HuH-7 (cell line): ENCODE results near the gene GNPDA1.
"Not testable (repeated sequence)": the region's sequence is repeated elsewhere in the genome, so short reads cannot be mapped to it uniquely, and the experiment has no call there.

Experiments used
- DNase-seq: peaks from one replicate; pipeline ENCODE4 v3.0.0; 2011; ENCODE audit warnings: low spot score

GNPDA1 gene

DNA sequence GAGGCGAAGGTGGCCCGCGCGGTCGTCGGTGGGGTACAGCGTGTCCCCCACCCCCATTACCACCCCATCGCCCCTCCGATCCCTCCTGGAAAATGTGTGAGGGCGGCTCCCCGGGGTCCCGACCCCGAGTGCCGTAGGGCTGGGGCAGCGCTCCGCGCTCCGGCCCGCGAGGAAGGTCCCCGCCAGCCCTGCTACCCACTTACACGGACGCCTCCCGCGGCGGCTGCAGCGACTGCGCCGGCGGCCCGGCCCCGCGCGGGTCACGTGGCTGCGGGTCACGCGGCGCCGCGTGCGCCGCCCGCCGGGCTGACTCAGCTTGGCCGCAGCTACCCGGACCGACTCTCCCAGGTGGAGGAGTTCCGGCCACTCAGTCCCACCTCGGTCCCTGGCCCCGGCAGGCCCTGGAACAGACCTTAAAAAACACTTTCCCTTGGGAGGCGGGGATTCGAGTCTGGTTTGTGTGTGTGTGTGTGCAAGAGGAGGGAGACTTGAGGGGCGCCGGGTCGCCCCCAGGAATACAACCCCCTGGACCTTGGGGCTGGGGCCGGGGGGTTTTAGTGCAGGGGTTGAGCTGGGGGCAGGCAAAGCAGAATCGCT, at the start of gene GNPDA1:
Gene GNPDA1, minus strand, starts transcription at position 236 of the 597 bp plus-strand sequence. CDS start 992 bp downstream, outside the sequence.
- peak; percentile 81 for DNase-seq

DNA sequence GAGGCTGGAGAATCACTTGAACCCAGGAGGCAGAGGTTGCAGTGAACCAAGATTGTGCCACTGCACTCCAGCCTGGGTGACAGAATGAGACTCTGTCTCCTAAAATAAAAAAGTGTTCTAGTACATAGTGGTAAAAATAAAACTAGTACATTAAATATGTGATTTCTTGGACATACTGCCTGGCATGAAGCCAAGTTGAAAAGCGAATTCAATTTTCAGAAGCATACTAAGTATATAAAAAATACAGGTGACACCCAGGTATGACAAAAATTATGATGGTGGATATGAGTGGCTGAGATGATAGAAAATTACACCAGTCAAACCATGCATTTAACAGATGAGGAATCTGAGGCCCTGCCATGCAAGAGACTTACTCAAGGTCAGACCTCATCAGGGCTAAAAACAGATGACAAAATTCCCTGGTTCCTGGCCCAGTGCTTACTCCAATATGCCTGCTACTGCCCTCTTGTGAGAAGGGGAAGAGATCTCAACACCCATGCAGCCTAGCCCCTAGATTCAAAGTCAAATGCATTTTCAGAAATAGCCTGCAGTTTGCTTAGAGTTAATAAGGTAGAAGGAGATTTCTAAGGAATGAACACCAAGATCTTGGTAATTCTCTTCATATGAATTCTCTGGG, 46.6 kb upstream of the GNPDA1 start:
- DNase-seq: no peak

DNA sequence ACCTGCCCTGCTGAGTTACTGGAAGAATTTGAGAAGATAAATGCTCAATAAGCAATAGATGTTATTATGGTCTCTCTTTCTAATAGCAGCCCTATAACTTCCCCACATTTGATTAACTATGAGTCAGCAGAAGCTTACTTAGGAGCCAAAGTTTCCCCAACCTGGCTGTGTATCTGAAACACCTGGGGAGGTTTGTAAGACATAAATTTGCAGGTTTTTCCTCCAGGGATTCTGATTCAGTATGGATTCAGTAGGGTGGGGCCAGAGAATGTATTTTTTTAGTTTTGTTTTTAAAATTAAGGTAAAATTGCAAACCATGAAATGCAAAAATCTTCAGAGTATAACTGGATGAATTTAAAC, 44.9 kb upstream of the GNPDA1 start:
- no peak for DNase-seq

DNA sequence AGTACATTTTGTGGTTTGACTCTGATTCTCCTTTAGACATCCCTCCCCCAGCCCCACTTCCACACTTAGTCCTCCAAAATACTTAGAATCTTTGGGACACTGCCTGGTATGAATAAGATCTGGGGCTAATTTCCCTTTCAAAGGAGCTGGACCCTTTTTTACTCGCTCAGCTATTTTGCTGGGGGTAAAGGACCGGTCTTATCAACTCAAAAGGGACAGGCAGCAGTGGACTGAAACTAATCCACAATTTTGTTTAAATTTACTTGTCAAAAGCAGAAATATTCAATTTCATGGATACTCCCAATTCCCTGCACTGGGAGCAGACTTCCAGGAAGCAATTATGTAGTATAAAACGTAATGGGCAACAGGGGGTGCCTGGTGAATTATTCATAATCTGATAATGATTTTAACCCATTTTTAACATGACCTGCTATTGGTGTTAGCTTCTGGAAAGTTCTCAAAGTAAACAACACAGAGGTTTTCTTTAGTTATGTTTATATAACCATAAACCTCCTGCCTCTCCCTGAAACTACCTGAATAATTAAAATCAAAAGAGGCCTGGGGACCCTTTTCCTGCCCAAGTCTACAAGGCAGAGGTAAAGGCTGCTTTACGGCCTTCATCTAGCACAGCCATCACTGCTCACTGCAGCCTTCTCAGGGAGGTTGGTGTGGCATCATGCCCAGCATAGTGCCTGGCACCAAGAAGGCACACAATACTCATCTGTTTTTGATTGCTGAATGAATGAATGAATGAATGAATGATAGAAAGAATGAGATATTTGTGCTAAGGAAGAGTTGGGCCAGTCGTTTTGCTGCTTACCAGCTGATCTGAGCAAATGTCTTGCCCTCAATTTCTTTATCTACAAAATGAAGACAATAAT, 44.2 kb upstream of the GNPDA1 start:
- DNase-seq: no peak

DNA sequence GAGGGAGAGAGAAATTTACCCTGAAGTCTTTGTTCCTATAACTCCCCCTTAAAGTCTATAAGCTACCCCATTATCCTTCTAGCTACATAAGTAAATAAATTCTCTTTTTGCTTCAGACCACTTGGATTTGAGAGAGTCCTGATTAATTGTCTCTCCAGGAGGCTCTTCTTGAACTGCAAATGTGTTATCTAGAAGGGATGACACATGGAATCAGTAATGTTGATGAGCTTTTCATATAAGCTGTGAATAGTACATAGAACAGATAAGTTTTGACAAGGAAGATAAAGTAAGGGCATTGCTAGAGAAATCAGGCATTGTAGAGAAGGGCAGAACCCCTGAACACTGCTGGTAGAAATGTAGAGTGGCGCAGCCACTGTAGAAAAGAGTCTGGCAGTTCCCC, 42.5 kb upstream of the GNPDA1 start:
- DNase-seq: no peak

DNA sequence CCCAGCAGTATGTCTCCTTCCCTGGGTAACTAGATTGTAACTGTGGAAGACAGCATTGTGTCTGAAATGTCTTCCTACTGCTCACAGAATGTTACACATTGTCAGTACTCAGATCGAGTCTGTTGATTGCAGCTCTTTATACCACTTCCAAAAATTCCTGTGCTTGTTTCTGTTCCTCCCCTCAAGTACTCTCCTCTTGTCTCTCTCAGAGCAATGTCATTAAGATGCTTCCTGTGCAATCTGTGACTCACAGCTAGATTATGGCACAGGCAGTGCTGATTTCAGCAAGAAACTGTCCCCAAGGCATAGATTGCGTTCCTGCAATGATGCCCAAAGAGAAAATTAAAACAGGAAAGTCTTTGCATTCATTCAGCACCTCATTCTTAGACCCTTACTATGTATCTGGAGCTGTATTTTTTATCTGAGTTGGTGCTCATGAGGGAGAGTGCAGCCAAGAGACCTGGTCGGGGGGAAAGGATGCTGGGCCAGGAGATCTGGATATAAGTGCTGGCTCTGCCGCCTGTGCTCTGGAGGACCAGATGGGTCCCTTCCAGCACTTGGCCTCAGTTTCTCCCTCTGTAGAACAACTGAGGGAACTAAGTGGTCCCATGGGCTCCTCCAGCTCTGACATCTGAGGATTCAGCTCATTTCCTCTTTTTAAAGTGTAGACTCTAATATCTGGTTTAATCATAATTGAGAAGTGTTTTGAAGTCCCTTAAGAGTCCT, 40.8 kb upstream of the GNPDA1 start:
- no peak for DNase-seq

DNA sequence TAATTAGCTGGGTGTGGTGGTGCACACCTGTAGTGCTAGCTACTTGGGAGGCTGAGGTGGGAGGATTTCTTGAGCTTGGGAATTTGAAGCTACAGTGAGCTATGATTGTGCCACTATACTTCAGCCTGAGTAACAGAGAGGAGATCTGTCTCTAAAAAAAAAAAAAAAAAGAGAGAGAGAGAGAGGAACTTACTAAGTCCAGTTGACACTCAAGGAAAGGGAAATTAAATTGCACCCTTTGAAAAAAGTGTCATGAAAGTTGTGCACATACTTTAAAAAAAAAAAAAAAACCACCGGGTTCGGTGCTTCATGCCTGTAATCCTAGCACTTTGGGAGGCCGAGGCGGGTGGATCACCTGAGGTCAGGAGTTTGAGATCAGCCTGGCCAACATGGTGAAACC, 39.2 kb upstream of the GNPDA1 start:
- not testable (repeated sequence) for DNase-seq

DNA sequence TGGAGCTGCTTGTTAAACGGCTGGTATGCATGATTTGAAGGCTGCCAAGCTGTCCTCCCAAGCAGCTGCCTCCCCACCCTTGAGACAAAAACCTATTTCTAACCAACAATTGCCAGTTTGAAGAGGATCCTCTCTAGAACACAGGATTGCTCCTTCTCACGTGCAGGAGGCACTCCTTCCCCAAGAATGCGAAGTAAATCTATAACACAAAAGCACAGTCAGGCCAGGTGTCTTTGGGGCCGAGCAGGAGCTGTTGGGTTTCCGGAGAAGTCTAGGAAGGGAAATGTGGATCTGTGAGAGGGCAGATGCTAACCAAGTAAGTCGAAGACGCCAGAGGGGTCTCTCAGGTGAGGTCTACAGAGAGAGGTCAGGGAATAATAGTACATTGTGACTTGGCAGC, 35.4 kb upstream of the GNPDA1 start:
- DNase-seq: no peak

DNA sequence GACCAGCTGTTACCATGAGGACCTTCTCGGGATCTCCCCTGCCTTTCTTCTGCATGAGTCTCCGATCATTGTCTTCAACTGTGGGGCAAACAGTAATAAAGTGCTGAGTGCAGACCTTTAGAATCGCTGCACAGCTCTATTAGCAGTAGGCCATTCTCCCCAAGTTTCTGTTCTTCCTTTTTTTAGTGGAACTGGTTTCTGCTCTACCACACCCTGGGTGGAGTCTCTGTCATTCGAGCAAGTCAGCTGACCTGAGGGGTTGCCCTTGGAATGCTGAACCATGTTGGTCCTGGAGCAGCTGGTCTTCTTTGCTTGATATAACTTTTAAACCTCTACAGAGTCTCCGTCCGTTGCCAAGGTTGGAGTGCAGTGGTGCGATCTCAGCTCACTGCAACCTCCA, 33.4 kb upstream of the GNPDA1 start:
- DNase-seq: no peak

DNA sequence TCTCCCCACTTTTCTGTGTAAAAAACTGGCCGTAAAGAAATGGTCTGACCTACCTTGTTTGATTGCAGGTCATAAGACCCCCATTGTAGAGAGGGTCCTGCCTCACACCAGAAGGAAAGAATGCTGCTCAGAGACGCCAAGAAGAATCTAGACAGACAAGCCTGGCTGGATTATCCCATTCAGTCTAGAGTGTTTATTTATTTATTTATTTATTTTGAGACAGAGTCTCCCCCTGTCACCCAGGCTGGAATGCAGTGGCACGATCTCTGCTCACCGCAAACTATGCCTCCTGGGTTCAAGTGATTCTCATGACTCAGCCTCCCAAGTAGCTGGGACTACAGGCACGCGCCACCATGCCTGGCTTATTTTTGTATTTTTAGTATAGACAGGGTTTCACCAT, 28.1 kb upstream of the GNPDA1 start:
- DNase-seq: not testable (repeated sequence)

DNA sequence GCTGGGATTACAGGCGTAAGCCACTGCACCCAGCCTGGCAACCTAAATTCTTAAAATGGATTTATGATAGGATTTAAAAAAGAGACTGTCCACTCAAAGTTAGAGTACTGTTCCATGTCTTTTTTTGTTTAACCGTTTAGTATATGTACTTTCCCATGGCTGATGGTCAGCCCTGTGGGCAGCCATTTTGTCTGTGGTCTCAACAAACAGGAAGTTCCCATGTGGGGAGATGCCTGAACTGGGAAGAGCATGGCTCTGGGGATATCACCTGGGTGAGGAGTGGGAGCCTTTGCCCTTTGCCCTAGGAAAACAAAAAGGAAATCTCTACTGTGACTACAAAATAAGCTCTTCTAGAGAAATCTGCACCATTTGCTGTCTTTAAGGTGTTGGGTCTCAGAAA, 27.5 kb upstream of the GNPDA1 start:
- DNase-seq: no peak

DNA sequence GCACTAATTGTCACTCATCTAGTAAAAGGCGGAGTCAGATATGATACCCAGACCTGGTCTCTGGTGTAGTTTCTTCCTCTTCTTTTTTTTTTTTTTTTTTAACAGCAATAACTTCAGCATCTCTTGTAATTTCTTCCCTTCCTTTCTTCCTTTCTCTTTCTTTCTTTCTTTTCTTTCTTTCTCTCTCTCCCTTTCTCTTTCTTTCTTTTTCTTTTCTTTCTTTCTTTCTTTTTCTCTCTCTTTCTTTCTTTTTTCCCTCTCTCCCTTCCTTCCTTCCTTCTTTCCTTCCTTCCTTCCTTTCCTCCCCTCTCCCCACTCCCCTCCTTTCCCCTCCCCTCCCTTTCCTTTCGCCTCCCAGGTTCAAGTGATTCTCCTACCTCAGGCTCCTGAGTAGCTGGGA, 25.9 kb upstream of the GNPDA1 start:
- DNase-seq: no peak

DNA sequence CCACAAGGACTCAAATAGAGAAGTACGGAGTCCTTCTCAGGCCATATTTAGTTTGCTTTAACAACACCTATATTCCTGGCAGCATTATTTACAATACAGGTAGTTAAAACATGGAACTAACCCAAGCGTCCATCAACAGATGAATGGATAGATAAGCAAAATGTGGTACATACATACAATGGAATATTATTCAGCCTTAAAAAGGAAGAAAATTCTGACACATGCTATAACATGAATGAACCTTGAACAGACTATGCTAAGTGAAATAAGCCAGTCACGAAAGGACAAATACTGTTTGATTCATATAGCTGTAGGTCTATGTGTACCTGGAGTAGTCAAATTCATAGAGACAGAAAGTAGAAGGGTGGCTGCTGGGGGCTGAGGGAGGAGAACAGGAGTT, 24.8 kb upstream of the GNPDA1 start:
- DNase-seq: not testable (repeated sequence)

DNA sequence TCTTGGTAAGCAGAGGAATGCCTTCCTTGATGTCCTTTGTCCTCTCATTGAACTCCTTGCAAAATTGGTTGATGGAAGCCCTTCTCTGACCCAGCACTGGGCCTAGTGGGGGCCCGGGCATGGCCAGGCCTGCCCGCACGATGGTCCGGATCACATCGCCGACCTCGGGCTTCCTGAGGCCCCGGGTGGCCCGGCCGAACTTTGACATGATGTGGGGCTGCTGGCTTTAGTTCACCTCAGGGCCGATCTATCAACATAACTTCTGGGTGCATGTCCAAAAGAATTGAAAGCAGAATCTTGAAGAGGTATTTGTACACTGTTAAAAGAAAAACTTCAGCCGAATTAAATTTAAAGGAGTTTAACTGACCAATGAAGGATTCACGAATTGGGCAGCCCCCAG, 24.1 kb upstream of the GNPDA1 start:
- no peak for DNase-seq

DNA sequence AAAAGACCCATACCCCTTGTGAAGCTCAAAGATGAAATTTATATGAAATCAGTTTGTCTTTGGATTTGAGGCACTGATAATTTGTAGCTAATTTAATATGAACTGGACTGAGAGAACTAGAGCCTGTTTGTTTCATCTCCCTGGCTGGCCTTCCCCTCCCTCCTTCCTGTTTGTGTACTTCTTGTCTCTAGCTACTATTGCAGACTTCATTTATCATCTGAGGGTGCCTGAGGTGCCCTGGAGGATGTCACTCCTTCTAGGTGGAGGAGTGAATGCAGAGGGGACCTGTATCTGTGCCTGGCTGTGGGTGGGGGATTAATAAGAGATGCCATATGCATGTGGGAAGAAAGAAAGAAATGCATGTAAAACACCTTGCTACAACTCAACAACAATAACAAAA, 22.2 kb upstream of the GNPDA1 start:
- DNase-seq: no peak

DNA sequence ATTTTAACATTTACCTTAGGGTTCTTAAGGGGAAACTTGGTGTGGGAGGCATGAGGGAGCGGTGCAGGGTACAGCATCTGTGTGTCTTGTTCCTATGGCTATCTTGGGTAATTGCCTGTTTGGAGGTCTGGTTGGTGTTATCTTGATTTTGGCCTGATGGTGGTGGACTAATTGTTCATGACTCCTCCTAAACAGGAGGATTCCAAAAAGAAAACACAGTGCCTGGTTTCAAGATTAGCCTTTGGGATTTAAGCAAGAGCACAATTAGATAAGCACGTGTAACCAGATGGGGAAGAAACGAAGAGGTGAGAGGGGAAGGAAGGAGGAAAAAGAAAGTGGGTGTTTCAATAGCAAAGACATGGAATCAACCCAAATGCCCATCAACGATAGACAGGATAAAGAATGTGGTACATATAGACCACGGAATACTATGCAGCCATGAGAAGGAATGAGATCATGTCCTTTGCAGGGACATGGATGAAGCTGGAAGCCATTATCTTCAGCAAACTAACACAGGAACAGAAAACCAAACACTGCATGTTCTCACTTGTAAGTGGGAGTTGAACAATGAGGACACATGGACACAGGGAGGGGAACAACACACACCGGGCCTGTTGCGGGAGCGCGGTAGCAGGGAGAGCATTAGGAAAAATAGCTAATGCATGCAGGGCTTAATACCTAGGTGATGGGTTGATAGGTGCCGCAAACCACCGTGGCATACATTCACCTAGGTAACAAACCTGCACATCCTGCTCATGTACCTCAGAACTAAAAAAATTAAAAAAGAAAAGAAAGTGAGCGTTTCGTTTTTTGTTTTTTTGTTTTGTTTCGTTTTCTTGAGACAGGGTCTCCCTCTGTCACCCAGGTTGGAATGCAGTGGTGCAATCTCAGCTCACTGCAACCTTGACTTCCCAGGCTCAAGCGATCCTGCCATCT, 21.1 kb upstream of the GNPDA1 start:
- DNase-seq: not testable (repeated sequence)

DNA sequence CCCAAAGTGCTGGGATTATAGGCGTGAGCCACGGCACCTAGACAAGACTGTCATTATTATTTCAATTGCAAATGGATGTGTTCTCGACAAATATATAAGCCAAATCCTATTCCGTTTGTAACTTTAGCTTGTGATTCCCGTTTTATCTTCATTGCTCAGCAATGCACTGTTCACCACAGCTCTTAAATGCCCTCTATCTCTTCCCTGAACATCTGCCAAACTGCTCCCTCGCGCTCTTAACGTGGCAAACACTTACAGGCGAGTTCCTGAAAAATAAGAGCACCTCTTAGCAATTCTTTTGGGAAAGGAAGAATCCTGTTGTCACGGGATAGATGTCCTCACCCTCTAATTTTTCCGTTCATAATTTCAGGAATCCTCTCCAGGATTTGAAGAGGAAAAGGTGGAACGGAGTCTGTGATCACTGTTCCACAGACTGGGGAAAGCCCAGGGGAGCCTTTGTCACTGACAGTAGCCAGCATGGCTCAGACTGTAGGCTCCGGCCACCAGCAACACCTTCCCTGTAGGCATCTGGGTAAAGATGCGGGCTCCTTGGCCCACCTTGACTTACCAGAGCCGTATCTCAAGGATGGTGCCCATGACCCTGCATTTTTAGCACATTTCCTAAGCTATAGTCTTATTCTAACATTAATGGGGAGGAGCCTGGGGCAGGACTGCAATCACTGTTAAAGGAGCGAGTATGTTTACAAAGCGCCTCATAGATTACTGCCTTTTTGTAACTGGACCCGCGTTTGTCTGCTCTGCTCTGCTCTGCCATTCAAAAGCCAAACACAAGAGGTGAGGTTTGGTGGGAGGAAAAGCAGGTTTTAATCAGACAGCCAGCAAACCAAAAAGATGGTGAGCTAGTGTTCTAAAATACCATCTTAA, 20.2 kb upstream of the GNPDA1 start:
- DNase-seq: no peak

DNA sequence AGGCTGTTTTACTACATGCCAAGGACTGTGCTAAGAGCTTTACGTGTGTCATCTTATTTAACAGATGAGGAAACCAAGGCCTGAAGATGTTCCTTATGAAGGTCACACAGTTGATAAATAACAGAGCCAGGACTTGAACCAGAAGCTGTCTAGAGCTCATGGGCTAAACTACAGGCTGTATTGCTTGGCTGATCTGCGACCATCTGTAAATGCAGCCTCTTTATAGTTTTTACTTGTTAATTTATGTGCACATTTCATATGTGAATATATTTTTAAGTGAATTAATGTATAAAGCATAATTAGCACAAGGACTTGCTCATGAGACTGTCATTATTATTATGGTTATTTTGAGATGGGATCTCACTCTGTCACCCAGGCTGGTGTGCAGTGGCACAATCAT, 19.3 kb upstream of the GNPDA1 start:
- DNase-seq: no peak

DNA sequence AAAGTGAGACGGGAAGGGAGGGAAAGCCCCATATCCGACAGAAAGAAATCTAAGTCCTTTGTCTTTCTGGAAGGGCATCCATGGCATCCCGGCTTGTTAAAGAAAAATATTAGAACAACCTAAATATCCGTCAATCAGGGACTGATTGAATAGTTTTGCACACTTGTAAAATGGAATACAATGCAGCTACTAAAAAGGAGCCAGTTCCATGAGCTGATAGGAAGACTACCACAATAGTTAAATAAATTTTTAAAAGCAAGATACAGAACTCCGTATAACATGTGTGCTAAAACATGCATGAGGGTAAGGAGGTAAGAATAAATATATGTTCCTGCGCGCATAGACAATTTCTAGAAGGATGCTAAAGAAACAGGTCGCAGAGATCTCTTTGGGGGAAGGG, 12.8 kb upstream of the GNPDA1 start:
- no peak for DNase-seq

DNA sequence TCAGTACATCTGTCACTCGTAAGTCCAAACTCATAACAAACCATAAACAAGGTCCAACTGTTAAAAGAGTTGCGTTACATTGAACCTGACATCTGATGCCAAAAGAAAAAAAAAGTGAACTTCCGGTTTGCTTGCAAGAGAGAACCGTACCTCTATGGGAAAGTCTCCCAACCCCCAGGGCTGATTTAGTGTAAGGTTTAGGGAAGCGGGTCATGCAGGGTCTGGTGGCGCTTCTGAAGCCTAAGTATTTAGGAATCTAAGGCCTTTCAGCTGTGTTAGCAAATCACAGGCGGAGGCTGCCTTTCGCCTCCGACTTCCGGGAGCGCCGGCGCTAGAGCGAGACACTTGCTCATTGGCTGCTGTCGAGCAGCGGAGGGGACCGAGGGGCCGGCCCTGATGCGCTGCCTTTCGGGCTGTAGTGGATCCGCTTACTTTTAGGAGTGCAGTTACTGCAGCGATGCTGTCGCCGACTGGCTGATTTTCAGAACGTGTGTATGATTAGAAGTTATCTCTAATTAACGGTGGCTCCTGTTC, 12.0 kb upstream of the GNPDA1 start:
- peak; percentile 86 for DNase-seq
